Suprapubic skin (tissue), 4 donors: ENCODE results near the gene PAF1. TPM values are rescaled to one million over a fixed set of nuclear protein-coding genes. Genes with fewer than 3 reads are reported as not detected.

ENCODE experiments used
- DNase-seq, 2 donors: peaks; one replicate each; pipeline ENCODE4 v3.0.0-alpha.2; 2019; ENCODE audit warnings: low spot score in 2 of 2
- H3K27ac ChIP-seq: fragments of 200-600 bp; sonication (generic); one replicate; pipeline ENCODE4 v1.5.1; 2019
- H3K27me3 ChIP-seq: fragments of 200-600 bp; sonication (generic); one replicate; pipeline ENCODE4 v1.5.1; 2019
- H3K36me3 ChIP-seq: fragments of 200-600 bp; sonication (generic); one replicate; pipeline ENCODE4 v1.5.1; 2019
- H3K4me1 ChIP-seq: fragments of 200-600 bp; sonication (generic); one replicate; pipeline ENCODE4 v1.5.1; 2019
- H3K4me3 ChIP-seq: fragments of 200-600 bp; sonication (generic); one replicate; pipeline ENCODE4 v1.5.1; 2019; ENCODE audit warnings: mild to moderate bottlenecking
- H3K9me3 ChIP-seq: fragments of 200-600 bp; sonication (generic); one replicate; pipeline ENCODE4 v1.5.1; 2019
- EP300 ChIP-seq: sonication (generic); formaldehyde crosslinking; IDR thresholded peaks from one replicate; pipeline ENCODE4 v1.6.1; 2017; ENCODE audit warnings: antibody characterized with exemption
- POLR2A ChIP-seq, 2 donors: fragments of 450-650 bp; IDR thresholded peaks; one replicate each; pipeline ENCODE4 v1.6.1; 2017; ENCODE audit warnings: antibody characterized with exemption in 2 of 2, mild to moderate bottlenecking in 2 of 2, moderate library complexity in 2 of 2
- POLR2AphosphoS5 ChIP-seq, 3 donors: sonication (generic); formaldehyde crosslinking; IDR thresholded peaks; one replicate each; pipeline ENCODE4 v1.6.1; 2017; ENCODE audit warnings: antibody characterized with exemption in 3 of 3
- WGBS: methylation state at CpG from one replicate; pipeline ENCODE4 v1.1.5; 2018; 5-methylcytosine and 5-hydroxymethylcytosine counted together
- total RNA-seq, 4 donors: library from RNA; depleted of rRNA; stranded (reverse); fragments of >200 nt; gene quantifications; one replicate each; pipeline ENCODE4 v1.1.0, GENCODE V29; 2016
- TF ChIP-seq, protein P1 (sequence below), 2 donors: fragments of 200-600 bp in 1 of 2; fragments of 450-650 bp in 1 of 2; sonication (generic) in 1 of 2; IDR thresholded peaks; one replicate each; pipeline ENCODE4 v1.5.1; 2016 to 2019; ENCODE audit warnings: antibody characterized with exemption in 2 of 2, mild to moderate bottlenecking in 1 of 2, moderate library complexity in 1 of 2

Gene PAF1
- total RNA-seq, 4 donors from 2014 or later, result 24.8 to 42.4 (median 35.4) TPM

DNA sequence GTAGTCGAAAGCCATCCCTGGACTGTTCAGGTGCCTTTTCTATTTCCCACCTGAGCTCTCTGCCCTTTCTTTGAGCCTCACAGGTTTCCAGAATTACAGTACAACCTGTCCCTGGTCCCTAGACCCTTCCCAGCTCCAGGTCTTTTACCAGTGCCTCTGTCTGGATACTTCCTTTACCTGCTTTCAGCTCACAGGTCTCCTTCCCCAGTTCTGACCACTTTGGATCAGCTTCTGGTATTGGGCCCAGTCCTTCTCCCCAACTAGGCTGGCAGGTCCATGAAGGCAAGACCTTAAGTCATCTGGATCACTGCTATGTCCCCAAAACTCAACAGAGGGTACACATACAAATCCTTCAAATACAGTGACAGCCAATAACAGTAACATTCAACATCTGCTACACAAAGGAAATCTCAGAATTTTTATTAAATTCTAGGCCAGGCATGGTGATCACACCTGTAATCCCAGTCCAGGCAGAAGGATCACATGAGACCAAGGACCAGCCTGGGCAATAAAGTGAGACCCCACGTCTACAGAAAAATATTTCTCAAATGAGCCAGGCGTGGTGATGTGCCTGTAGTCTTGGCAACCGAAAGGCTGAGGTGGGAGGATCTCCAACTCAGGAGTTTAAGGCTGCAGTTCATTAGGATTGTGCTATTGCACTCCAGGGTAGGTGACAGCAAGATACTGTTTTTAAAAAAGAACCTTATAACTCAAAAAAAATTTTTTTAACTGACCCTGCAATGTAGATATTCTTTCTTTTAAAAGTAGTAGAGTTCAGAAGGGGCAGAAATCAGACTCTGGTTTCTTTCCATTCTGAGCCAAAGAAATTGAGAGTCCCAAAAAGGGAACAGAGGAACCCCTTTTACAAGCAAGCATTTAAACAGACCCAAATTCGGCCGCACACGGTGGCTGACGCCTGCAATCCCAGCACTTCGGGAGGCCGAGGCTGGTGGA is 43.5 kb upstream of the PAF1 start:
- H3K36me3 ChIP-seq, result peaks cover 32% of the 10 kb centered on the region
- no peaks in the 10 kb centered on the region for H3K27me3 ChIP-seq
- DNase-seq, result no peak
- H3K4me1 ChIP-seq, result peaks cover 36% of the 10 kb centered on the region
- WGBS, result 53% methylated on average over 10 of the region's 10 CpGs
- no peak for TF ChIP-seq POLR2A (IDR thresholded peaks at IDR 0.05)
- TF ChIP-seq EP300, result no peak
- TF ChIP-seq, protein P1, sequence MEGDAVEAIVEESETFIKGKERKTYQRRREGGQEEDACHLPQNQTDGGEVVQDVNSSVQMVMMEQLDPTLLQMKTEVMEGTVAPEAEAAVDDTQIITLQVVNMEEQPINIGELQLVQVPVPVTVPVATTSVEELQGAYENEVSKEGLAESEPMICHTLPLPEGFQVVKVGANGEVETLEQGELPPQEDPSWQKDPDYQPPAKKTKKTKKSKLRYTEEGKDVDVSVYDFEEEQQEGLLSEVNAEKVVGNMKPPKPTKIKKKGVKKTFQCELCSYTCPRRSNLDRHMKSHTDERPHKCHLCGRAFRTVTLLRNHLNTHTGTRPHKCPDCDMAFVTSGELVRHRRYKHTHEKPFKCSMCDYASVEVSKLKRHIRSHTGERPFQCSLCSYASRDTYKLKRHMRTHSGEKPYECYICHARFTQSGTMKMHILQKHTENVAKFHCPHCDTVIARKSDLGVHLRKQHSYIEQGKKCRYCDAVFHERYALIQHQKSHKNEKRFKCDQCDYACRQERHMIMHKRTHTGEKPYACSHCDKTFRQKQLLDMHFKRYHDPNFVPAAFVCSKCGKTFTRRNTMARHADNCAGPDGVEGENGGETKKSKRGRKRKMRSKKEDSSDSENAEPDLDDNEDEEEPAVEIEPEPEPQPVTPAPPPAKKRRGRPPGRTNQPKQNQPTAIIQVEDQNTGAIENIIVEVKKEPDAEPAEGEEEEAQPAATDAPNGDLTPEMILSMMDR (IDR thresholded peaks at IDR 0.05), result no peak
- no peak for TF ChIP-seq POLR2AphosphoS5 (IDR thresholded peaks at IDR 0.05)
- no peaks in the 10 kb centered on the region for H3K9me3 ChIP-seq
- H3K27ac ChIP-seq, result peak overlapping the region; percentile 89
- H3K4me3 ChIP-seq, result peak overlapping the region; percentile 89

DNA sequence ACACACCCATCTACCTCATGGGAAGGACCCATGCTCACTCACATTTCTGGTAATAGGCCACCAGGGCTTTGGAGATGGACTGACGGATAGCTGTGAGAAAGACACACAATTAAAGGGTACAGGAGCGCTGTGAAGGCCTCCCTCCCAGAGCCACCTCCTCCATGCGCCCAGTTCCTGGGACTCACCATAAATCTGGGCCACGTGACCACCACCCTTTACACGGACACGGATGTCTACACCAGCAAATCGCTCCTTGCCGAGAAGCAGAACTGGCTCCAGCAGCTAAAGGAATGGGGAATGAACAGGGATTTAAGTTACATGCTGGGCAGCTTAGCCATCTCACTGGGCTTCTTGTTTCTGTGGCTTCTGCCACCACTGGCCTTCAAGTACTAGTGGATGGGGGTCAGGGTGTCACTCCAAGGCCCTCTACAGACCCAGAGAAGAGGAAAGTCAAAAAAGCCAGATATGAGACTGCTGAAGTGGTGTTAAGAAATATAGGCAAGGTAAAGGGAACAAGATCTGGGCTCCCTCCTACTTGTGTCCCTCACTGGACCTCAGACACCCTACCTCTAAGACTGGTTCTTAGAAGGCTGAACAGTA is 42.7 kb upstream of the PAF1 start:
- TF ChIP-seq POLR2A (IDR thresholded peaks at IDR 0.05) (no peak), POLR2AphosphoS5 (IDR thresholded peaks at IDR 0.05) (no peak), EP300 (no peak)
- TF ChIP-seq, protein P1 (IDR thresholded peaks at IDR 0.05), result no peak
- H3K9me3 ChIP-seq, result no peaks in the 10 kb centered on the region
- no peak overlapping the region for H3K27ac ChIP-seq
- no peaks in the 10 kb centered on the region for H3K27me3 ChIP-seq
- peaks cover 32% of the 10 kb centered on the region for H3K36me3 ChIP-seq
- no peak for DNase-seq
- no peak overlapping the region for H3K4me3 ChIP-seq
- WGBS, result 97% methylated on average over 8 of the region's 8 CpGs
- peaks cover 39% of the 10 kb centered on the region for H3K4me1 ChIP-seq

DNA sequence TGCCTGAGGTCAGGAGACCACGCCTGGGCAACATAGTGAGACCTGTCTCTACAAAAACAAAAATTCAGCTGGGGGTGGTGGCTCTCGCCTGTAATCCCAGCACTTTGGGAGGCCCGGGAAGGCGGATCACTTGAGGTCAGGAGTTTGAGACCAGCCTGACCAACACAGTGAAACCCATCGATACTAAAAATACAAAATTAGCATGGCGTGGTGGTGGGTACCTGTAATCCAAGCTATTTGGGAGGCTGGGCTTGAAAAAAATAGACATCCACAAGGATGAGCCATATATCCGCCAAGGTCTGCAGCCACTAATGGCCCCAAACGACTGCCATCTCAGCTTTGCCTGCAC is 41.7 kb upstream of the PAF1 start:
- DNase-seq, result no peak
- H3K27me3 ChIP-seq, result no peaks in the 10 kb centered on the region
- TF ChIP-seq, protein P1 (IDR thresholded peaks at IDR 0.05), result no peak
- TF ChIP-seq POLR2AphosphoS5 (IDR thresholded peaks at IDR 0.05) (no peak), POLR2A (IDR thresholded peaks at IDR 0.05) (no peak), EP300 (no peak)
- no peak overlapping the region for H3K4me3 ChIP-seq
- H3K9me3 ChIP-seq, result no peaks in the 10 kb centered on the region
- peaks cover 32% of the 10 kb centered on the region for H3K36me3 ChIP-seq
- no peak overlapping the region for H3K27ac ChIP-seq
- peaks cover 44% of the 10 kb centered on the region for H3K4me1 ChIP-seq
- 92% methylated on average over 8 of the region's 8 CpGs for WGBS

DNA sequence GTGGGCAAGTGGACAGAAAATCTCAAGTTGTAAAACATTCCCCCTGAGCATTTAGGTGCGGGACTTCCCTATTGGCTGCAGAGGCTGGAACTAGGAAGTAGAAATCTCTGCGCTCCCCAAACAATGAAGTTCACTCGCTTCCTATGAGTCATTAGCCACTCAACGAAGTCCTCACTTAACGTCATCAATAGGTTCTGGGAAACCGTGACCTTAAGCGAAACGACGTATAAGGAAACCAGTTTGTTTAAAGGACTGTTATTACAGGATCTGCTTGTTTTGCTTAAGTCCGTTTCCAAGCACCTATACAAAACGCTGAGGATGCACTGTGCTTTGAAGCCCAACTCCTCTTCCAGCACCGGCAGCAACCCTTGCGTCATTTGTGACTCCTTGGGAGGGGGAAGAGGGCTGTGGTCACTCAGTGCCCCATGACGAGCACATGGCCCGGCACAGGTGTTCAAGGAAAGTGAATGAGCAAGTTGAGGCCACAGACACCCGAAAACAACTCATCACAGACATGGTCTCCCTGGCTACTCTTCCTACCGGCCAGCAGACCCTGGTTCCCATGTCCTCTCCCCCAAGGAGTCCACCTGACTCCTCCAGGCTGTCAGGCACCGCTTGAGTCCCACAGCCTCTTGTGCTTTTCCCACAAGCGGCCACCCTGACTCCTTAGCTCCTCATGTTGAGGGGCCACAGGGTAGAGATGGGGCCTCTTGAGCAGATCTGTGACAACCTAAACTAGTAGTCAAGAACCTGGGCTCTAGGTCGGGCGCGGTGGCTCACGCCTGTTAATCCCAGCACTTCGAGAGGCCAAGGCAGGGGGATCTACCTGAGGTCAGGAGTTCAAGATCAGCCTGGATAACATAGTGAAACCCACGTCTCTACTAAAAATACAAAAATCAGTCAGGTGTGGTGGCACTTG is 40.0 kb upstream of the PAF1 start:
- TF ChIP-seq, protein P1 (IDR thresholded peaks at IDR 0.05), result no peak
- TF ChIP-seq POLR2A (IDR thresholded peaks at IDR 0.05), result no peak
- TF ChIP-seq EP300, result peak; percentile 9
- peak in 2 of 3 donors; percentile 23 to 54 for TF ChIP-seq POLR2AphosphoS5 (IDR thresholded peaks at IDR 0.05)

More for the DNA sequence above, 40.0 kb upstream of the PAF1 start:
- Histone ChIP-seq H3K36me3 (peaks cover 32% of the 10 kb centered on the region), H3K9me3 (no peaks in the 10 kb centered on the region), H3K4me1 (peaks cover 34% of the 10 kb centered on the region), H3K4me3 (no peak overlapping the region), H3K27me3 (no peaks in the 10 kb centered on the region), H3K27ac (peak overlapping the region; percentile 82)
- 61% methylated on average over 15 of the region's 25 CpGs for WGBS
- no peak for DNase-seq
